ENCODE measurements around the gene SLC17A2. TPM values are rescaled to one million over a fixed set of nuclear protein-coding genes. Genes with fewer than 3 reads are reported as not detected.
"Not testable (repeated sequence)": the region's sequence is repeated elsewhere in the genome, so short reads cannot be mapped to it uniquely, and the experiment has no call there.

SLC17A2 gene
- total RNA-seq, 1 donor from 2014 or later: not detected

- TF ChIP-seq CTCF (IDR thresholded peaks at IDR 0.05; ENCODE audit: insufficient read depth, low read length, severe bottlenecking): no peak
- no peak for FAIRE-seq
- H3K4me3 ChIP-seq (ENCODE audit: low read depth, low read length): no peak overlapping the region
- H3K27me3 ChIP-seq (ENCODE audit: control insufficient read depth, insufficient read depth, low read length): no peaks in the 10 kb centered on the region
- H3K36me3 ChIP-seq (ENCODE audit: control insufficient read depth, insufficient read depth, low read length): no peaks in the 10 kb centered on the region
- no peak for DNase-seq (ENCODE audit: low read depth)
Measured at GRCh38 chr6:25949695-25950094, 19.2 kb upstream of the SLC17A2 start.

- FAIRE-seq; H3K27me3 ChIP-seq (ENCODE audit: control insufficient read depth, insufficient read depth, low read length); H3K36me3 ChIP-seq (ENCODE audit: control insufficient read depth, insufficient read depth, low read length); H3K4me3 ChIP-seq (ENCODE audit: low read depth, low read length); DNase-seq (ENCODE audit: low read depth): not testable (repeated sequence)
Measured at GRCh38 chr6:25947492-25947891, 17.0 kb upstream of the SLC17A2 start.

- DNase-seq (ENCODE audit: low read depth) (no peak), FAIRE-seq (no peak)
- TF ChIP-seq CTCF (IDR thresholded peaks at IDR 0.05; ENCODE audit: insufficient read depth, low read length, severe bottlenecking): no peak
- Histone ChIP-seq H3K4me3 (ENCODE audit: low read depth, low read length) (no peak overlapping the region), H3K27me3 (ENCODE audit: control insufficient read depth, insufficient read depth, low read length) (no peaks in the 10 kb centered on the region), H3K36me3 (ENCODE audit: control insufficient read depth, insufficient read depth, low read length) (no peaks in the 10 kb centered on the region)
Measured at GRCh38 chr6:25946631-25947030, 16.1 kb upstream of the SLC17A2 start.

GRCh38 chr6:25945738-25946137, 15.2 kb upstream of the SLC17A2 start:
- not testable (repeated sequence) for DNase-seq (ENCODE audit: low read depth); H3K27me3 ChIP-seq (ENCODE audit: control insufficient read depth, insufficient read depth, low read length); H3K36me3 ChIP-seq (ENCODE audit: control insufficient read depth, insufficient read depth, low read length); H3K4me3 ChIP-seq (ENCODE audit: low read depth, low read length); FAIRE-seq

GRCh38 chr6:25944688-25945574, 14.4 kb upstream of the SLC17A2 start:
- no peak for FAIRE-seq

GRCh38 chr6:25943887-25944286, 13.4 kb upstream of the SLC17A2 start:
- Histone ChIP-seq H3K36me3 (ENCODE audit: control insufficient read depth, insufficient read depth, low read length) (no peaks in the 10 kb centered on the region), H3K27me3 (ENCODE audit: control insufficient read depth, insufficient read depth, low read length) (no peaks in the 10 kb centered on the region), H3K4me3 (ENCODE audit: low read depth, low read length) (no peak overlapping the region)
- no peak for DNase-seq (ENCODE audit: low read depth)
- no peak for FAIRE-seq
- no peak for TF ChIP-seq CTCF (IDR thresholded peaks at IDR 0.05; ENCODE audit: insufficient read depth, low read length, severe bottlenecking)

More at GRCh38 chr6:25944688-25945574, 14.4 kb upstream of the SLC17A2 start:
- no peak overlapping the region for H3K4me3 ChIP-seq (ENCODE audit: low read depth, low read length)
- TF ChIP-seq CTCF (IDR thresholded peaks at IDR 0.05; ENCODE audit: insufficient read depth, low read length, severe bottlenecking): no peak
- no peak for DNase-seq (ENCODE audit: low read depth)
- no peaks in the 10 kb centered on the region for H3K27me3 ChIP-seq (ENCODE audit: control insufficient read depth, insufficient read depth, low read length)
- no peaks in the 10 kb centered on the region for H3K36me3 ChIP-seq (ENCODE audit: control insufficient read depth, insufficient read depth, low read length)
